B cell (primary cell): Measurements from ENCODE around the gene PPTC7. TPM values are rescaled to one million over a fixed set of nuclear protein-coding genes. Genes with fewer than 3 reads are reported as not detected.

Source experiments
- ATAC-seq: fragments of 200-7000 bp; cut with Tn5 transposase; one replicate; pipeline ENCODE4 v1.10.0; 2021; ENCODE audit warnings: low read depth, mild to moderate bottlenecking, moderate number of reproducible peaks, moderate library complexity
- CTCF ChIA-PET: fragments of 350-600 bp; sonication (Branson Sonifier 250); formaldehyde crosslinking; loops from one replicate; lab custom pipeline; 2021; ENCODE audit warnings: antibody characterized with exemption, inconsistent platforms; lab: Charles Lee
- POLR2A ChIA-PET: fragments of 350-600 bp; sonication (Branson Sonifier 250); formaldehyde crosslinking; loops from one replicate; lab custom pipeline; 2021; ENCODE audit warnings: antibody characterized with exemption; lab: Charles Lee
- DNase-seq: peaks from one replicate; pipeline ENCODE4 v3.0.0; 2013
- H2AFZ ChIP-seq: 2 replicates; pipeline ENCODE4 v1.6.1; 2012; ENCODE audit warnings: mild to moderate bottlenecking, low read depth, low read length; ENCODE audit not compliant: insufficient read depth, poor library complexity, severe bottlenecking
- H3K27ac ChIP-seq, 2 donors: 1 replicate in 1 of 2; 2 replicates in 1 of 2; pipeline ENCODE4 v1.5.1; 2012 to 2013; ENCODE audit warnings: low read length in 2 of 2, mild to moderate bottlenecking in 2 of 2, moderate library complexity in 1 of 2
- H3K27me3 ChIP-seq, 4 experiments: fragments of 200-600 bp in 1 of 4; sonication (generic) in 1 of 4; replicated peaks in 1 of 4; 1 replicate in 2 of 4; 2 replicates in 2 of 4; pipeline versions ENCODE4 v1.6.1 to v1.7.0; 2013 to 2016; ENCODE audit warnings: low read length in 3 of 4, mild to moderate bottlenecking in 2 of 4, mixed read lengths in 1 of 4, moderate library complexity in 1 of 4; ENCODE audit not compliant: insufficient read depth in 4 of 4, control insufficient read depth in 3 of 4; ENCODE audit errors: control extremely low read depth in 1 of 4
- H3K36me3 ChIP-seq, 2 experiments: replicated peaks in 1 of 2; 1 replicate in 1 of 2; 2 replicates in 1 of 2; pipeline versions ENCODE4 v1.6.1 to v1.7.1; 2013; ENCODE audit warnings: low read length in 1 of 2; ENCODE audit not compliant: insufficient read depth in 2 of 2, control insufficient read depth in 1 of 2; ENCODE audit errors: control extremely low read depth in 1 of 2, extremely low read depth in 1 of 2
- H3K4me1 ChIP-seq, 2 donors: fragments of 200-600 bp in 1 of 2; sonication (generic) in 1 of 2; 1 replicate in 1 of 2; 2 replicates in 1 of 2; pipeline versions ENCODE4 v1.5.1 to v1.6.1; 2013 to 2017; ENCODE audit warnings: low read length in 2 of 2; ENCODE audit not compliant: control insufficient read depth in 2 of 2, insufficient read depth in 2 of 2
- H3K4me2 ChIP-seq: replicated peaks from 2 replicates; pipeline ENCODE3; 2012; ENCODE audit warnings: mild to moderate bottlenecking, low read depth, low read length; ENCODE audit not compliant: poor library complexity, severe bottlenecking
- H3K4me3 ChIP-seq, 5 experiments: fragments of 200-600 bp in 1 of 5; sonication (generic) in 1 of 5; 1 replicate in 3 of 5; 2 replicates in 2 of 5; pipeline versions ENCODE4 v1.5.1 to v1.7.0; 2011 to 2016; ENCODE audit warnings: low read length in 4 of 5, mild to moderate bottlenecking in 4 of 5, low read depth in 2 of 5, control low read depth in 1 of 5, moderate library complexity in 1 of 5; ENCODE audit not compliant: insufficient read depth in 1 of 5; ENCODE audit errors: control extremely low read depth in 1 of 5, extremely low read depth in 1 of 5
- H3K79me2 ChIP-seq: fragments of 200-600 bp; sonication (generic); one replicate; pipeline ENCODE4 v1.6.0; 2016; ENCODE audit warnings: low read length; ENCODE audit not compliant: control insufficient read depth, insufficient read depth
- H3K9ac ChIP-seq: fragments of 200-600 bp; sonication (generic); 2 replicates; pipeline ENCODE4 v1.6.1; 2017; ENCODE audit warnings: mild to moderate bottlenecking, low read length, moderate library complexity
- H3K9me3 ChIP-seq, 3 donors: one replicate each; pipeline versions ENCODE4 v1.6.1 to v1.7.1; 2013; ENCODE audit warnings: low read length in 2 of 3; ENCODE audit not compliant: control insufficient read depth in 2 of 3, insufficient read depth in 1 of 3; ENCODE audit errors: control extremely low read depth in 1 of 3
- H4K20me1 ChIP-seq: 2 replicates; pipeline ENCODE4 v1.6.0; 2012; ENCODE audit warnings: mild to moderate bottlenecking, low read length; ENCODE audit not compliant: insufficient read depth, control insufficient read depth, poor library complexity, severe bottlenecking
- H3K27ac Mint-ChIP-seq: one replicate; pipeline ENCODE4 v1.8.0; 2021; ENCODE audit warnings: mixed read lengths
- H3K27me3 Mint-ChIP-seq: one replicate; pipeline ENCODE4 v1.8.0; 2021; ENCODE audit warnings: mixed read lengths
- H3K4me1 Mint-ChIP-seq: one replicate; pipeline ENCODE4 v1.8.0; 2021; ENCODE audit warnings: mixed read lengths
- H3K4me3 Mint-ChIP-seq: one replicate; pipeline ENCODE4 v1.8.0; 2021; ENCODE audit warnings: mixed read lengths
- H3K9me3 Mint-ChIP-seq: one replicate; pipeline ENCODE4 v1.8.0; 2022; ENCODE audit warnings: mixed read lengths; ENCODE audit not compliant: insufficient read depth
- CTCF ChIP-seq: fragments of 200-600 bp; IDR thresholded peaks from one replicate; pipeline ENCODE4 v1.8.0; 2022; ENCODE audit warnings: antibody characterized with exemption, mild to moderate bottlenecking
- EZH2 ChIP-seq: IDR thresholded peaks from 2 replicates; pipeline ENCODE4 v1.6.1; 2012; ENCODE audit warnings: borderline replicate concordance, low read depth, mild to moderate bottlenecking, moderate library complexity, low read length; ENCODE audit not compliant: insufficient read depth, poor library complexity, severe bottlenecking
- WGBS: methylation state at CpG from one replicate; pipeline ENCODE4 v1.1.5; 2013; ENCODE audit warnings: missing lambda C conversion rate; ENCODE audit not compliant: insufficient coverage; 5-methylcytosine and 5-hydroxymethylcytosine counted together
- intact Hi-C: fragments of 100-400 bp; cut with micrococcal nuclease; formaldehyde crosslinking; loops from one replicate; pipeline ENCODE4 v1.10.0; 2022
- polyA plus RNA-seq: library from polyadenylated mRNA; depleted of rRNA; stranded (reverse); fragments of >200 nt; gene quantifications from 2 replicates; pipeline ENCODE4 v1.2.3, GENCODE V29; 2012
- total RNA-seq, 2 donors: library from RNA; stranded (reverse); fragments of 120-200 nt in 1 of 2; gene quantifications; 1 replicate in 1 of 2; 2 replicates in 1 of 2; pipeline versions ENCODE4 v1.2.3 to v1.2.4, GENCODE V29; 2013 to 2022

Gene PPTC7
- total and polyA plus RNA-seq, 2 donors (not counting 1 experiment from before 2014, with no cell fraction given) = 20.7 to 44.9 TPM

DNA sequence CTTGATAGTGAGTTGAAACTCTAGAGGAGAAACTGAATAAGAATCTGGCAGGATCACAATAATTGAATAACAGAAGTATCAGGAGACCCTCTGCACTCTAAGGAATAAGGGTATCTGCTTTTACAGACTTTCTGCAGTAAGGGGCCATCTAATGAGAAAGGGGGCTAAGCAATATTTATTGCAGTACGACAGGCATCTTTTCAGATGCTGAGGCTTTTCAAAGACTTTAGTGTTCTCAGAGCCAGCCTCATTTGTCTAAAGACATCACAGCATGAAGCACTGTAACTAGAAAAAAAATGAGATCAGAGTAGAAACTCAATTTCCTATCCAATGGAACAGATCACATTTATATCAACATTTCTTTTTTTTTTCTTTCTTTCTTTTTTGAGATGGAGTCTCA is 22.2 kb downstream of the PPTC7 start:
- H3K4me1 ChIP-seq = peaks cover 59 to 71% of the 10 kb centered on the region in 2 donors
- intact Hi-C loops = loop anchor here (5.0 kb wide), 1 partner anchor 126 kb away; the partner anchor contains the start of gene HVCN1

More for the DNA sequence above, 22.2 kb downstream of the PPTC7 start:
- Histone ChIP-seq H3K79me2 (peaks cover 99% of the 10 kb centered on the region), H3K27ac (peak overlapping the region in 1 of 2 donors; percentile 67), H3K4me3 (no peak overlapping the region), H4K20me1 (peaks cover 55% of the 10 kb centered on the region), H3K27me3 (no peaks in the 10 kb centered on the region), H3K9me3 (peaks cover 0 to 4% (median 4%) of the 10 kb centered on the region in 3 donors), H3K9ac (no peak overlapping the region), H3K4me2 (peak overlapping the region; percentile 24), H3K36me3 (peaks cover 5 to 10% of the 10 kb centered on the region in 2 experiments), H2AFZ (no peak overlapping the region)
- DNase-seq = no peak
- H3K27me3 Mint-ChIP-seq = no peaks in the 10 kb centered on the region
- ChIA-PET CTCF (interaction anchor here (1.2 to 4.5 kb wide), 4 partner anchors 9 to 111 kb away, joined by 3 to 51 read pairs (median 6); partner anchors contain the start of gene ARPC3), POLR2A (interaction anchor here (0.7 kb wide), 1 partner anchor 9 kb away, joined by 3 read pairs; no protein-coding TSS in a partner anchor)
- H3K4me1 Mint-ChIP-seq = peaks cover 72% of the 10 kb centered on the region
- peak overlapping the region; percentile 54 for H3K4me3 Mint-ChIP-seq
- H3K27ac Mint-ChIP-seq = peak overlapping the region; percentile 33
- H3K9me3 Mint-ChIP-seq = no peaks in the 10 kb centered on the region
- TF ChIP-seq EZH2 (no peak), CTCF (no peak)
- WGBS = no CpG with 5 or more reads among the region's 1 CpG
- no peak for ATAC-seq
